Endothelial cell of hepatic sinusoid (primary cell): ENCODE measurements around the gene HIC1.
"Not testable (repeated sequence)": the region's sequence is repeated elsewhere in the genome, so short reads cannot be mapped to it uniquely, and the experiment has no call there.

ENCODE experiments used
- in situ Hi-C: cut with HindIII; loops from 2 replicates; pipeline ENCODE4 v1.10.0; 2017; ENCODE audit warnings: low sequenced_read_pairs

HIC1 gene, protein sequence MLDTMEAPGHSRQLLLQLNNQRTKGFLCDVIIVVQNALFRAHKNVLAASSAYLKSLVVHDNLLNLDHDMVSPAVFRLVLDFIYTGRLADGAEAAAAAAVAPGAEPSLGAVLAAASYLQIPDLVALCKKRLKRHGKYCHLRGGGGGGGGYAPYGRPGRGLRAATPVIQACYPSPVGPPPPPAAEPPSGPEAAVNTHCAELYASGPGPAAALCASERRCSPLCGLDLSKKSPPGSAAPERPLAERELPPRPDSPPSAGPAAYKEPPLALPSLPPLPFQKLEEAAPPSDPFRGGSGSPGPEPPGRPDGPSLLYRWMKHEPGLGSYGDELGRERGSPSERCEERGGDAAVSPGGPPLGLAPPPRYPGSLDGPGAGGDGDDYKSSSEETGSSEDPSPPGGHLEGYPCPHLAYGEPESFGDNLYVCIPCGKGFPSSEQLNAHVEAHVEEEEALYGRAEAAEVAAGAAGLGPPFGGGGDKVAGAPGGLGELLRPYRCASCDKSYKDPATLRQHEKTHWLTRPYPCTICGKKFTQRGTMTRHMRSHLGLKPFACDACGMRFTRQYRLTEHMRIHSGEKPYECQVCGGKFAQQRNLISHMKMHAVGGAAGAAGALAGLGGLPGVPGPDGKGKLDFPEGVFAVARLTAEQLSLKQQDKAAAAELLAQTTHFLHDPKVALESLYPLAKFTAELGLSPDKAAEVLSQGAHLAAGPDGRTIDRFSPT

DNA sequence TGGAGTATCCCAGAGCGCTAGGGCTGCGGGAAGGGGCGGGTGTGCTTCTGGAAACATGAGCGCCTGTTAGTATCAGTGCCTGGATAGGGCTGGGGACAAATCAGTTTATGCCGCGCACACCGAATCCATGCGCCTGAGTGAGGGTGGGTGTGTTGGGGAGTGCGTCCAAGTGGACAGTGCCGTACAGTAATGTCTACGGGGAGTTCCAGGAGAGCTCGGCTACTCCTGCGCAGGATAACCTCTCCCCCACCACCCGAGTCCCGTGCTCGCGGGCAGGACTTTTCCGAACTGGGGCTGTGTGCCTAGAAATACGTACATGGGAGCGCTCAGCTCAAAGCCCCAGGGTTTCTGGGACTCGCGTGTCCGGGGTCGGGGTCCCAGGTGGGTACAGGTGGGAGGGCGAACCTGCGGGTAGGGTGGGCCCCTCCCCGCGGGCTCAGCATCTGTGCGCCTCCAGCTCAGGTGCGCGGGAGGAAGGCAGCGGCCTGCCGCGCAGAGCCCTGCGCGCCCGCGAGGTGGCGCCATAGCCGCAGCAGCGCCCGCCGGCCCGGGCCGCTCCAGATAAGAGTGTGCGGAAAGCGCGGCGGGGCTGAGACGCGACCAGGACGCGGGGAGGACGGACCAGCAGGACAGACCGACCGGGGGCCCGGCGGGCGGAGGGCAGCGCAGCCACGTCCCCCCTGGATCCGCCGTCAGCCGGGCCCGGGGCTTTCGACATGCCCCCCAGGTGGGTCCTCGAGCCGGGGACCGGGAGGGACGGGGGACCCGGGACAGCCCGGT is at the start of gene HIC1:
Gene HIC1, plus strand, starts transcription at position 592 of the 780 bp plus-strand sequence. CDS start 1,588 bp downstream, outside the sequence.
- in situ Hi-C loops: no loop called here

DNA sequence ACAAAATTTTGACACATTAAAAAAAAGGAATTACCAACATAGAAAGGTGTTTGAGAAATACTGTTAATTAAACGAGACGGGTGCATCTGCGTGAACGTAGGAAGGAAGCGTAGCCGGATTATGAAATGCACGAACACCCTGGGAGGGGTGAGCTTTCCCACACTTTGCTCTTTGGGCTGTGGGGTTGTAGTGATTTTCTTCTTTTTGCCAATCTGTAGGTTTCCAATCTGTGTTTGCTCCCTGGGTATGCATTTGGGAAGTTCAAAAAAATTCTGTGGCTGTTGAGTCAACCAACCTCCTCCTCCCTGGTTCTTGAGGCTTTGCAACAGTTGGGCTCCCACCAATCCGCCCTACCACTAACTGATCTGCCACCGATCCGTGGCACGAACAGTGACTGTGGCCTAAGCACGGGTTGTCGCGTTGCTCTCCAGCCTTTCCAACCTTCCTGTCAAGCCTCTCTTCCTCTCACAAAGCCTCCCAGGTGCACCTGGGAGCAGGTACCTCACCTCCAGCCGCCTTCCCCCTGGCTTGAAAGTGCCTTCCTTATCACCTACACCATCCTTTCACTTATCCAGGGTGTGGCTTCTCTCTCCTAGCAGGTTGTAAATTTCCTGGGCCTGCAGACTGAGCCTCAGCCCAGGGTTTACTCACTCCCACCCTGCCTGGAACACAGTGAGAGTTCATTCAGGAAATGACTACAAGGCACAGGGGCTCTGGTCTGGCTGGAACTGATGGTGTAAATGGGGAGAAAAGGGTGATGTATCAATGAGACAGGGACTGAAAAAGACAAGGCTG is 46.4 kb upstream of the HIC1 start:
- in situ Hi-C loops: no loop called here

DNA sequence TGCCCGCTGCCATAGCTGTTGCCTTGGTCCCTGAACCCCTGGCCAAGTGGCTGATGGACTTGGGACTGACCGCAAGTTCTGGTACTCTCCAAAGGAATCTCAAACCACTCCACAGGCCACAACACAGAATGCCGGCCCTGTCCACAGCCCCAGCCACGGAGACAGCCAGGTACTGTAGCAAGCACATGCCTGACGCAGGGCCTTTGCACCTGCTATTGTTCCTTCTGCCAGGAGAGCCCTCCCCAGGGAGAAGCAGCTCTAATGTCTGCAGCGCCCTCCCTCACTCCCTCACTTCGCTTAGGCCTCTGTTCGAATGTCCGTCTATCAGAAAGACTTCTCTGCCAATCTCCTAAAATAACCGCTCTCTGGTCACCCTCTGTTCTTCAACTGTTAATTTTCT is 45.2 kb upstream of the HIC1 start:
- in situ Hi-C loops: no loop called here

DNA sequence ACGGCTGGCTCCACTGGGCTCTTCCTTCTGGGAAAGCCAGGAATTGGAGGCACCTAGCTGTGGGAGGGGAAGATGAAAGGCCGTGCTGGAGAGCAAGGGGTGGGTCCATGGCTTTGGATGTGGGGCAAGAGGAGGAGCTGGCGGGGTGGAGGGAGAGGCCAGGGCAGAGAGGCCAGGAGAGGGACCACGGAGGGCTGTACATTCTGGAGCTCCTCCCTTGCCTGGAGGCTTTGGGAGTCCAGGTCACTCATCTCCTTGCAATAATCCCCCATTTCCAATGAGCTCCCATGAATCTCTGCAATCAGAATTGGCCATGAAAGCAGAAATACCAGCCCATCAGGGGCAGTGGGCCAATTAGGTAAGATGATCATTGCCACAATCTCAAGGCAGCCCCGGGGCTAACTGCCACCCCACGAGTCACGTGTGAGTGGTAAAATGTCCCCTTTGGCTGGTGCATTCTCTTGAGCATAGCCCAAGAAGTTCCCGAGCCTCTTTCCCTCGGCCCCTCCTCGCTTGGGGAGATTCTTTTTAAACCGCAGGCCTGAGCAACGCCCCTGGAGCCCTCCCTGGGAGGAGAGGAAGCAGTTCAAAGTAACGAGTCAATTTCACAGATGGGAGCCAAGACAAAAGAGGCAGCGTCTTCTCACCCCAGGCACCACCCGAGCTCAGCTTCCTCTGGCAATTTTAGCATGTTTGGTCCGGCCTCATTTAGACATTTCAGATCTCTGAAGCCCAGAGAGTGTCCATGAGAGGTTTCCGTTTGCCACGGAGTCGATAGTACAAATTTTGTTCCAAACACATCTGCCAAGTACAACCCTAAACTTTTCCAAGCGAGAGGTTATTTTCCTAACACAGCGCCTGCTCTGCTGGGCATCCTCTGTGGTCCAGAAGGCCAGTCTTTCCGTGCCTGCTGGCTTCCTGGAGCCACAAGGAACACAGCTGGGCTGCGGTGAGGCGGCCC is 43.2 kb upstream of the HIC1 start:
- in situ Hi-C loops: no loop called here

DNA sequence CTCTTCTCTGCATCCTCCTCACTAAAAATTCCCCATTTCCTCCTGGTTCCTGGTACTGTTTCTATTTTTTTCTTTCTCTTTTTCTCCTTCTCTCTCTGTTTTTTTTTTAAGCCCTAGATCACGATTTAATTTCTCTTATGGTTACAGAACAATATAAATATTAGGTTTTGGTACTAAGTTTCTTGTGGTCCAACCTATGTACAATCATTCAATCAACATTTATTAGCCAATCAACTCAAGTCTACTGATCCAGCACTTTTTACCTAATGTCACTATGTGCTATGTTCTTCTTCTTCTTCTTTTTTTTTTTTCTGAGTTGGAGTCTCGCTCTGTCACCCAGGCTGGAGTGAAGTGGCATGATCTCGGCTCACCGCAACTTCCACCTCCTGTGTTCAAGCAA is 42.4 kb upstream of the HIC1 start:
- in situ Hi-C loops: no loop called here

DNA sequence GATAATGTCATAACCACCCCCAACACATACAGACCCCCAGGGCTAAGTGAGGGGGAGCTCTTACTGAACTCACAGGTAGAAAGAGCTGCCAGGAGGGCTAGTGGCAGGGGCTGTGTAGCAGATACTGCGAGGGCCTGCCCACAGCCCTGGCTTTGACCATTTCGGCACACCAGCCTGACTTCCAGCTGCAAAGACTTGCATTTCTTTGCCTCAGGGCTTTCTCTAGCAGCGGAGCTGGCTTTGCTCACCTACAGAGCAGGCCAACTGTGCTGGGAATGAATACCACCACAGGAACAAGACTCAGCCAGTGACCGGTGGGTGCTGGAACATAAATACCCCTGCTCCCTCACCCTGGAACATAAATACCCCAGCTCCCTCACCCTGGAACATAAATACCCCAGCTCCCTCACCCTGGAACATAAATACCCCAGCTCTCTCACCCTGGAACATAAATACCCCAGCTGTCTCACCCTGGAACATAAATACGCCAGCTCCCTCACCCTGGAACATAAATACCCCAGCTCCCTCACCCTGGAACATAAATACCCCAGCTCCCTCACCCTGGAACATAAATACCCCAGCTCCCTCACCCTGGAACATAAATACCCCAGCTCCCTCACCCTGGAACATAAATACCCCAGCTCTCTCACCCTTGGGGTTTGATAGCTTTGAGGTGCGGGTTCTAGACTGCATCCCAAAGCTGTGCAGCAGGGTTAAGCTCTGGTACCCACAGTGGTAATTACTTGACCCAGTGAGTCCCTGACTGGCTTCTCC is 41.5 kb upstream of the HIC1 start:
- in situ Hi-C loops: not testable (repeated sequence)

DNA sequence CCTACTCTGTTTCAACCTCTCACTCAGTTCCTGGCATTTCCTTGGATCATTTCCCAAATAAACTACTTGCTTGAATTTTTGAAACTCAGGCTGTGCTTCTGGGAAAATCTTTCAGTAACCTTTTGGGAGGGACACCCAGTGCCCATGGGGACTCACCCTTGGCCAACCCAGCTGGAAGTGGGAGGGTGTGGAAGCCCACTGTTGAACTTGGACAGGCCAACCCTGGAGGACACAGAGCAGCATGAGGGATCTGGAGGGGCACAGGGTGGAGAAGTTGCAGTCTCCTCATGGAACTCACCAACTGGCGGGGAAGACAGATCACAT is 40.9 kb upstream of the HIC1 start:
- in situ Hi-C loops: no loop called here

DNA sequence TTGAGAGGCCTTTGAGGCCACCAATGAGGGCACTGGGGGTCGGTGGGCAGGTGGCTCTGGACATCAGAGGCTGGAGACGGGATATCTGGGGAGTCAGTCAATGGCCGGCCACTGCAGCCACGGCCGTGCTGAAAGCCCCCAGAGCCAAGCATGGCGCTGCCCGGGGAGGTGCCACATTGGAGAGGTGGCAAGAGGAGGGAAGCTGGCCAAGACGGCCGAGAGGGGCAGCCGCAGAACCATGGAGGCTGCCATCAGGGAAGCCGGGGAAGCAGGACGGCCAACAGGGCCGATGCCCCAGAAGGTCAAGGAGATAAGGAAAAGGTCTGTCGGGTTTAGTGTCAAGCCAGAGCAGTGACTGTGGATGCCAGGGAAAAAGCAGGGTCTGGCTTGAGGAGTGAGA is 39.6 kb upstream of the HIC1 start:
- in situ Hi-C loops: no loop called here

DNA sequence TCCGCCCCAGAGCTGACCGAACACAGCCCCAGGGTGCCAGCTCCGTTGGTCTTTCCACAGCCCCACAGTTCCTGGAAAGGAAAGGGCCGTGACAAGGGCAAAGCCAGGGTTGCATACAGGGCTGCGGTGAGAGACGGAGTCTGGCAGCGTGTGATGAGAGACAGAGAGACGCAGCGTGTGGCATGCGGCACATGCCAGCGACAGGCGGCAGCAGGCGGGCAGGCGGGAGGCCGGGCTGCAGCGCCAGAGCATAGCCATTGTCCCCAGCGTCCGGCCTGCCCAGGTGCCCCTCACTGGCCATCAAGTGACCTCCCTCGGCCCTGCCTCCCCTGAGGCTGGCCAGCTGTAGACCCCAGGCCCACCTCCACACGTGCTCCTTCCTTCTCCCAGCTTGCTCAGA is 38.4 kb upstream of the HIC1 start:
- in situ Hi-C loops: no loop called here

DNA sequence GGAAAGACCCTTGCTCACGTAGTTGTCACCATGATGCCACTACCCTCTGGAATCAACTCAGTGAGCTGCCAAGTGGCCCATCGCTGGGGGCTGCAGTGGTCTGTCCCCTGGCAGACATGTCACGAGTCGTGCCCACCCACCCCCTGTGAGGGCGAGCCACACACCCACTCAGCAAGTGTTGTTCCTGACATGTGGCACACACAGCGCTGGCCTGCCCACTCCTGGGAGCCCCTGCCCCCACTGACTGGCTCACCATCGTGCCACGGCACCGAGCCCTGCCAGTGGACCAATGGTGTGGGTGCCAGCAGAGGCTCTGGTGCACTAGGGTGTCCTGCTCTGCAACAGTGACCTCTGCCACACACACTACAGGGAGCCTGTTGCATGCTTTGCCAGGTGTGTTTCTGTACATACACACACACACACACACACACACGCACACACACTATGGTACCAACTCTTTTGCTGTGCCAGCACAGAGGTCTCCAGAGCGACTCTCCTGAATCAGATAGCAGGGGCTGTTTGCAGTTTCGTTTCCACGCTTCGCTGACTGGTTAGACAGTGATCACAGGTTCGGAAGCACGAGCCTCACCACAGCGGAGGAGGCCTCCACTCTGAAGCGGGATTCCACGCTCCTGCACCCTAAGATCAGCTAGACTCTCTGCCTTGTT is 37.5 kb upstream of the HIC1 start:
- in situ Hi-C loops: no loop called here

DNA sequence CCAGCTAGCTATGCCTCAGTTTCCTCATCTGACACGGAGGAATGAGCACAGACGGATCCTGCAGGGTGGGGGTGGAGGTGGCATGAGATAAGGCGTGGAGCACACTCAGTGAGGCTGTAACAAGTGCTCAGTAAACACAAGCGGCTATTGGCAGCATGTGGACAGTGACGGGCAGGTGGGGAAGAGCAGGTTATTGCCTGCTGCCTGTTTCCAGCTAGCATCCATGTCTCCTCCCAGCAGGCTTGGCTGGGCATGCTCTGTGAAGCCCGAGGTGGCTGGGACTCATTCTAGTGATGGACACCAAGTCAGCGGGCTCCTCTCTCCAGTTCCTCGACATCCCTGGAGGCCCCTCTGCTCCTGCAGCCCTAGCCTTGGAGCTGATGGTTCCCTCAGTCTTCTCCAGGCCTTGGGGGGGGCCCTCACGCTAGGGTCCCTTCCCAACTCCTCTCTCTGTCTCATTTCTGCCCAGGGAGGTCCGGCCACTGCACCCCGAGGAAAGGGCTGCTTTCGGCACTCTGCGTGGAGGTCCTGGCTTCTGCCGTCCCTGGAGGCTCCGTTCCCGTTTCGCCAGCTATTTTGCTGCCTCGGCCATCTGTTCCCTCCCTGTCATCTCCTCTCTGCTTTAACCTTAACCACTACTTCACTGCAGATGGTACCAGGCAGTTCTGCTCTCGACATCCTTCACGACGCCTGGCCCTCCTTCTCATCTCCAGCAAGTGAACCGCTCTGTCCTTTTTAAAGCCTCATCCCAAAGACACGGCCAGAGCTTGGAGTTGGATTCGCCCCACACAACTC is 36.0 kb upstream of the HIC1 start:
- in situ Hi-C loops: no loop called here

DNA sequence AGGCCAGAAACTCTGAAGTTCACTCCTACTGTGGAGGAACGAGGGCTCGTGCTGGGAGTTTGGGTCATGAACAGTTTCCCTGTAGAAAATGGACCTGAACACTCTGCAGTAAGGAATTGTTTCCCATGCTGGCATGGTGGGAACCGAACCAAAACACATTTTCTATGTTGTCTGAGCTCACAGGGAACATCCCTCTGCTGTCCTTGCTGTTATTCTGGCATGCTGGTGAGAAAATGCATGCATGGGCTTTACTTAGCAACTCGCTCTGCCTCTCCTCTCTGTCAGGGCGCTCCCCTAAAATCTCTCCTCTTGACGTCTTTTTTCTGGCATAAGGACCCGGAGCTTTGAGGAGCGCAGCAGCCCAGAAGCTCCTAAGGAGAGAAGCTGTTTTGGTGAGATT is 35.2 kb upstream of the HIC1 start:
- in situ Hi-C loops: no loop called here

DNA sequence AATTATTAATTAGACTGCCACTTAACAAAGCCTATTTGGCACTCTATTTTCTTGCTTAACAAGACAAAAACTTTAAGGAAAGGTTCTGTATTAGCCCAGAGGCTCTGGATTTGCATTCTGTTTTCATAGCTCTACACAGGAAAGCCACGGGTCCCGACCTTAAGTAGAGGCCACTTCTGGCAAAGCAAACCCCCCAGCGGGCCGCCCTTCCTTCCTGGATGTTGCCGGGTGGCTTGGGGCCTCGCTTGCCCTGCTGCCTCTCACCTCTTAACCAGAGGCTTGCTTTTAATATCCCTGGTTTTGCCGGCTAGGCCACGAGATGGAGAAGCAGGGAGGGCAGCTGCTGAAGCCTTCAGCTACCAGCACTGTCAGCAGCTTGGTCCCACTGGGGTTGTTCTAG is 34.2 kb upstream of the HIC1 start:
- in situ Hi-C loops: no loop called here

DNA sequence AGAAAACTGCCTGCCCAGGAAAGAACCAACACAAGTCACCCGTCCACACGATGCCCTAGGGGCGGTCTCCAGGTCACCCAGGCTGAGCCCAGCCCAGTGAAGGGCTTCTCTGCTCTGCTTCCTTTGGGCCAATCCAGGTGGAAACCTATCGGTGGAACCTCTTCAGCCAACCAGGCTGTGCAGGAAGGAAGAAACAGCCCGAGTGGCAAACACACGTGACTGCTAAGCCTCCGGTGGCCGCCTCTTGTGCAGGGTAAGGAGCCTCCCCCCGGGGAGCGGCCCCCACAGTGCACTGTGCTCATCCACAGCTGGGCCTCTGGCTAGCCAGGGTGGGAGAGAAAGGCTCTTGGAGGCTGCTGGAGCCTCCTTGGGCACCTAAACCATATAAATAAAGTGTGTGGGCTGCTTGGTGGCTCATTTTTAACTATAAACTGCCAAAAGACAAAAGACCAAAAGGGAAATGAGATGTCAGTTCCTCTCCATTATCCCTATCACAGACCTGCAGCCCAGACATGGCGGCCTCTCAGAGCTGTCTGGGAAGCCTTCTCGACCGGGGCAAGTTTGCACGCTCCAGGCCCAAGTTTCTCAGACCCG is 32.2 kb upstream of the HIC1 start:
- in situ Hi-C loops: no loop called here

DNA sequence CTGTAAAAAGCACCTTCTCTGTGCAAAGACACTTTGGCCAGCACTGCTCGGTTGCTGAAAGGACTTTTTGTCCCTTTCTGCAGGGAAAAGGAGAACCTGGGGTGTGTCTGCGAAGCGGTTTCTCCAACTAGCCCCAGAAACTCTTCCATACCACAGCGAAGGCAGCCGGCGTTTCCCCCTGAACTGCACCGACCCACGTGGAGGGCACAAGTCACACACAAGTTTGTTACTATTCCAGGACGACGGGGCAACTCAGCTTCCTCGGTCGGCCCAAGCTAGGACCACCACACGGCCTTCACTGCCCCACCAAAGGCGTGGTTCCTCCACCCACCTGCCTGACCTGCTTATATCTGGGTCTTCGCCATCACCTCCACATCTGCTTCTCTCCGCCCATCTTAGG is 31.6 kb upstream of the HIC1 start:
- in situ Hi-C loops: no loop called here

DNA sequence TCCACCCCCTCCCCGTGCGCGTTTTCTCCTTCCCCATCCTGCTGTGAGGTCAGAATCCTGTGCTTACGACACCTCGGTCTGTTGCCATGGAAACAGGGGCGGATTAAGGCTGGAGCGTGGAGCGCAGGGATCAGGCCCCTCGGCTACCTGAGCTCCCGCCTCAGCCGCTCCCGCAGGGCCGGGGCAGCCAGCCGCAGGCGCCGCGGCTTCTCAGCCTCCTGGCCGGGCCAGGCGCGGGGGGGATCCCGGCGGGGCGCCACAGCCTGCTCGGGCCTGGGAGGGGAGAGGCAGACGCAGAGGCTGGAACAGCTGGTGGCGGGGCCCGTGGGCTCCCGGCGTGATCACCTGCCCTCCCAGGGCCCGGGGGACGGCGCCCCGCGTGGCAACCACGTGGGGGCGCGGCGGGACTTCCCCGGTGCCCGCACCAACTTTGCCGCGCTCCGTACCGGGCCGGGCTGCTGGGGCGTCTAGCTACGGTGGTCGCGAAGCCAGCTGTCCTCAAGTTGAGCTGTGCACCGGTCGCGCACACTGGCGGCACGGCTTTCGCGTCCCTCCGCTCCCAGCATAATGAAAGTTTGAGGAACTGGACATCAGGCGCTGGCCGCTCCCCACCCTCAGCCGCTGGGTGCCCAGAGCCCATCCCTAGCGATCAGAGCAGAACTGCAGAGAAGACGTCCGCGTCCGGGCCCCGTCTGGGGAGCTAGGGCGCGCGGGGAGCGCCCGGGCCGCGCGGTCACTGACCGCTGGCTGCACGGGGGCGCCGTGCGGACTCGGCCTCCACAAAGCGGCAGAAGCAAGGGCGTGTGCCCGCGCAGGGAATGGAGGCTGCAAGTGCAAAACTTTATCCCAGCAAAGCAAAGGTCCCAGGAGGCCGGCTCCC is 31.0 kb upstream of the HIC1 start:
- in situ Hi-C loops: no loop called here
